ENCODE results near the gene C2CD4A.

The C2CD4A gene

GRCh38 chr15:62059816-62060112 is 7.0 kb upstream of the C2CD4A start:
- DNase-seq (ENCODE audit: low read depth in 2 of 2), result peak; percentile 45 to 52

- DNase-seq (ENCODE audit: low read depth in 2 of 2), result peak; percentile 80 to 89
These were observed 6.5 kb upstream of the C2CD4A start, which contains the start of gene VPS13C for GRCh38 chr15:62060113-62060895. Gene VPS13C (minus strand): TSS chr15:62060447. CDS start chr15:62060374, 73 bp downstream.

- peak in 1 of 2 donors; percentile 12 for DNase-seq (ENCODE audit: low read depth in 2 of 2)
These were observed 5.9 kb upstream of the C2CD4A start for GRCh38 chr15:62060896-62061280.

- no peak for DNase-seq (ENCODE audit: low read depth in 2 of 2)
These were observed 2.7 kb upstream of the C2CD4A start for GRCh38 chr15:62063825-62064635.

GRCh38 chr15:62067448-62068044 is 769 bp downstream of the C2CD4A start:
- DNase-seq (ENCODE audit: low read depth in 2 of 2), result peak in 1 of 2 donors; percentile 33

GRCh38 chr15:62068071-62068809 is 1.5 kb downstream of the C2CD4A start:
- DNase-seq (ENCODE audit: low read depth in 2 of 2), result peak in 1 of 2 donors; percentile 10

- no peak for DNase-seq (ENCODE audit: low read depth in 2 of 2)
These were observed 2.0 kb downstream of the C2CD4A start for GRCh38 chr15:62068810-62069167.

GRCh38 chr15:62069551-62069950 is 2.8 kb downstream of the C2CD4A start:
- DNase-seq (ENCODE audit: low read depth in 2 of 2), result no peak

- no peak for DNase-seq (ENCODE audit: low read depth in 2 of 2)
These were observed 5.0 kb downstream of the C2CD4A start for GRCh38 chr15:62071711-62072308.

- no peak for DNase-seq (ENCODE audit: low read depth in 2 of 2)
These were observed 9.0 kb downstream of the C2CD4A start for GRCh38 chr15:62075595-62076277.

- no peak for DNase-seq (ENCODE audit: low read depth in 2 of 2)
These were observed 12.8 kb downstream of the C2CD4A start for GRCh38 chr15:62079594-62079993.

- no peak for DNase-seq (ENCODE audit: low read depth in 2 of 2)
These were observed 16.7 kb downstream of the C2CD4A start for GRCh38 chr15:62083194-62084154.

- DNase-seq (ENCODE audit: low read depth in 2 of 2), result no peak
These were observed 19.0 kb downstream of the C2CD4A start for GRCh38 chr15:62085740-62086139.

- DNase-seq (ENCODE audit: low read depth in 2 of 2), result no peak
These were observed 21.0 kb downstream of the C2CD4A start for GRCh38 chr15:62087671-62088352.

GRCh38 chr15:62088353-62088693 is 21.5 kb downstream of the C2CD4A start:
- no peak for DNase-seq (ENCODE audit: low read depth in 2 of 2)

GRCh38 chr15:62089616-62090015 is 22.8 kb downstream of the C2CD4A start:
- DNase-seq (ENCODE audit: low read depth in 2 of 2), result no peak

GRCh38 chr15:62090988-62091387 is 24.2 kb downstream of the C2CD4A start:
- DNase-seq (ENCODE audit: low read depth in 2 of 2), result no peak

- no peak for DNase-seq (ENCODE audit: low read depth in 2 of 2)
These were observed 27.0 kb downstream of the C2CD4A start for GRCh38 chr15:62093809-62094208.

- no peak for DNase-seq (ENCODE audit: low read depth in 2 of 2)
These were observed 27.6 kb downstream of the C2CD4A start for GRCh38 chr15:62094388-62094787.

Data from stimulated activated CD8-positive, alpha-beta memory T cell treated with anti-CD3 and anti-CD28 coated beads, Interleukin-7, amount 100 ng/mL, for 4 hours (primary cell).